Amniotic stem cell (primary cell): ENCODE results near the gene CEACAM21.

Experiments
- DNase-seq: peaks from one replicate; lab custom pipeline; 2025; lab: John Stamatoyannopoulos, UW

Gene CEACAM21

DNA sequence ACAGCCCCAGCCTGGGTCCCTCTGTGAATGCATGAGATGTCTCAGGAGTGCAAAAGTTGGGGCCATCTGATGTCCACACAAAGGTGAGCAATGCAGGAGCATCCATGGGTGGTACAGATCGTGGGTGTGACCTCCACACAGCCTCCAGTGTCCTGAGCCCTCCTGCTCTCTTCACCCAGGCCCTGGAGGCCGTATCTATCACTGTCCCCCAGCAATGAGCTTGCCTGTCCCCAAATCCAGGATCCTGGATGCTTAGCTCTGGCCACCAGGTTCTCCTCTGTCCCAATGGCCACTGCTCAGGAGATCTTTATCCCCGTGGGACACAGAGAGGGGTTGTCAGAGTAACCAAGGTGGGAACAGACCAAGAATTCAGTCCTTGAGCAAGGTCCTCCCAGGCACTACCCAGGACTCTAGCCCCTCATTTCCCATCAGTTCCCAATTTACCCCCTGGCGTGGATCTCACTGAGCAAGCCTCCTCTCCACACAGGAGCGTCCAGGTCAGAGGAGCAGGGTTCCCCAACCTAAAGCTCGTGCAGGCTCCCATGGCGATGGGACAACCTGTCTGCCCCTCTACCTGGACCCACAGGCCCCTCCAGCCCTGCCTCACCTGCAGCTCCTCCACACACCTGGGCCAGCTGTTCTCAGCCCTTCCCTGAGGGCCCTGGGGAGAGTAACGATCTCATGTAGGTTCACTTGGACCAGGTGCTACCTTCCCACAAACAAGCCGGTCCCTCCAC, 11.3 kb downstream of the CEACAM21 start:
- no peak for DNase-seq

- no peak for DNase-seq
Observed at GRCh38 chr19:41587838-41588210, 11.9 kb downstream of the CEACAM21 start.

DNA sequence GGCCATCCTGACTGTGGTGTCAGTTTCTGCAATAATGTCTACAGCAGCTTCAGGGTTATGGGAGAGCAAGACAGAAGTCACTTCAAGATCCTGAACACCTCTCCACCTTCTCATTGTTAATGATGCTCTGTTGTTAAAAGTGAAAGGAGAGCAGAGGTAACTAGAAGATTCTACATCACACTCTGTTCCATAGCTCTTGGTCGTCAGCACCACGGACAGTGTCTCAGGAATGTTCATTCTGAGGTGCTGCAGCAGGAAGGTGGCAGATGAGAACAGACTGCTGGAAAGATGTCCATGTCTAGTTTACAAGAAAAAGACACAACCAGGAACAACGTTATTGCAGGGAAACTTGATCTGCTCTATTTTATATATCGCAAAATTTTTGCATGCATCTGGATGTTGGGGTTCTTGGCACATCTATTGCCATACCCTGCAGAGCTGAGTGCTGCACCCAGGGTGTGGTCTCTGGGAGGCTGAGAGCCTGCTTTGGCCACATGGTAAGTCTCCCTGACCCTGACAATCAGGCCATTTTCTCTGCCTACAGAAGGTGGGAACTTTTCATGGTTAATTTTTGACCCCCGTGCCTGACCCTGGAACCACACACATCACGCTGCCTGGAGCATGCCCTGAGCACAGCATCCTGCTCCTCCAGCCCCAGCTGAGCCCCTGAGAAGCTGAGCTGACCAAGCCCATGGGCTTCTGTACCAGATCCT, 12.7 kb downstream of the CEACAM21 start:
- no peak for DNase-seq

DNA sequence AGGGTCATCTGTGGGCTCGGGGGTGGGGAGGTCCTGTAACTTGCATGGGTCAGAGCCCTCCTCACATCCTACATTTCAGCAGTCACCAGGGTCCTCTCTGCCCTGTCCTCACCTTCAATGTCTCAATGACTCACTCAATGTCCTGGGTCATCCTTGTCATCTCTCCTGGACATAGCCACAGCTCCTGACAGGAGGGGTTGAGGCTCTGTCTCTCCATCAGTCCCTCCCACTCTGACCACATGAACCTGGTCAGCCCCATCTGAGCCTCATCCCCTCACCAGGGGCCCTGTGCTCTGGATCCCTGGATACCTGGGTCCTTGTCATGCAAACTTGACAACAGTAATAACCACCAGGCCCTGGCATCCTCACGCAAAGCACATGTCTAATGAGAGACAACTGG, 13.4 kb downstream of the CEACAM21 start:
- DNase-seq: no peak

GRCh38 chr19:41590936-41591335, 15.0 kb downstream of the CEACAM21 start:
- DNase-seq: no peak

DNA sequence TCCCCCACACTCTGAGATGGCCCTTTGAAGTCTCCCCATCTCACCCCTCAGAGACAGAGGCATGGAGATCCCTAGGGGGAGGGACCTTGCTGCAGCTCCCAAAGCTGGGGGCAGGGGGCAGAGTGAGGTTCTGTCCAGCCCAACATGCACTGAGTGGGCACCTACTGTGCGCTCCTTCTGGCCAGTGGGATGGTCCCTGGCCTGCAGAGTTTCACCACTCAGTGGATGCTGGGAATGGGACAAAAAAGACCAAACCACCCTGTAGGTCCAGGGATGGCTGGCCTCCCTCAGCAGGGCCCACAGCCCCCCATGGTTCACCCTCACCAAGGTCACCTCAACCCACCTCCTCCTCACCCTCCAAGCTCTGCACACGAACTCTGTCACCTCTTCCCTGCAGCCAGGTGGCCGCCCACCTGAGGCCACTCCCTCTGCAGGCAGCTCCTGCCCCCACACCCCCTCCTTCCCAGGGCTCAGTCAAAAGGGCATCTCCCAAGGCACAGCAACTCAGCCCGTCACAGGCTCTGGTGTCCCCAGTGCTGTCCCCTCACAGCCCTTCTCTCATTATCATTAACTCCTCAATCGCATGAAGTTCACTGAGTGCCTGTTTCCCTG, 16.1 kb downstream of the CEACAM21 start:
- no peak for DNase-seq

GRCh38 chr19:41595258-41595889, 19.4 kb downstream of the CEACAM21 start:
- peak; percentile 67 for DNase-seq

- no peak for DNase-seq
Observed at GRCh38 chr19:41595890-41596280, 19.9 kb downstream of the CEACAM21 start.

DNA sequence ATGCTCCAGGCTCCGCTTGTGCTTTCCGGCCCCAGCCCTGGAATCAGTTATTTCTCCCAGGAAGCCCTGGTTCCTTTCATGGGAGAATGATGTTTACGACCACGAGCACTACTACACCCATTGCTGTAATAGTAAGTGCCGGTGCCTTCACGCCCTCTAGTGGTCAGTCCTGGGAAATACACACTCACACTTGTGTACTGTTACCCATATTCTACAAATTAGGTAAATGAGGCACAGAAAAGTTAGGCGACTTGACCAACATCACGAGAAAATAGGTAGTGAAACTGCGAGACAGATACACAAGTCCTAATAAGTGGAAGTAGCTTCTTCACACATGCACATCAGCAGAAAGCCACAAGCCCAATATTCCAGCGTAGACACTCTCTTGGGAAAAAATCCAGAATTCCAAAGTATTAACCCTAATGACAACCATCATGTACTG, 21.7 kb downstream of the CEACAM21 start:
- peak; percentile 9 for DNase-seq

DNA sequence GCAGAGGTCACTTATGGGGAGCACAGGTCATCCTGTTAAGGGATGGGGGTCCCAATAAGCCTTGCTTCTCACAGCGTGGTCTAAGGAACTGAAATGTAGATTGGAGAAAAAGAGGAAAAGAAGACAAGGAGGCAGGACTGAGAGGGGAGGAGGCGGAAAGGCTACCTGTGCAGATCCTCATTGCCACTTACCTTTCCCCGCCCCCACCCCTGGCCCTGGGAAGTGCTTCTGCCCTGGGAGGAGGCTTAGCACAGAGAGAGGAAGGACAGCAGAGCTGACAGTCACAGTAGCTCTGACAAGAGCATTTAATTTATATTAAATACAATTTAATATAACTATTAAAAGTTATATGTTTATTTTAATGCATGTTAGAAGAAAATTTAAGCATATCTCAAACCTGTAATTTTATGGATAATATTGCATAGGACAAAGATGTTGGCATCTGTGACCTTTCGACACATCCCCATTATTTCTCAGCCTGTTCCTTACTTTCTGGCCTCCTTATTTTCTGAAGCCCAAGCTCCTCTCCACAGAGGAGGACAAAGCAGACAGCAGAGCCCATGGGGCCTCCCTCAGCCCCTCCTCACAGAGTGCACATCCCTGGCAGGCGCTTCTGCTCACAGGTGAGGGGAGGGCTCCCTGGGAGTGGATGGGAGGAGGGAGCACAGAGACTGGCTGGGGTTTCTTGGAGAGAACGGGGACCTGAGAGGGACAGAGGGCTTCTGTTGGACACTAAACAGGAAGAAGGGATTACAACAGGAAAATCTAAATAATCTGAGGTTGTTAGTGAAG, 23.4 kb downstream of the CEACAM21 start:
- no peak for DNase-seq

GRCh38 chr19:41601771-41602170, 25.8 kb downstream of the CEACAM21 start:
- DNase-seq: no peak

- no peak for DNase-seq
Observed at GRCh38 chr19:41604831-41605230, 28.9 kb downstream of the CEACAM21 start.

DNA sequence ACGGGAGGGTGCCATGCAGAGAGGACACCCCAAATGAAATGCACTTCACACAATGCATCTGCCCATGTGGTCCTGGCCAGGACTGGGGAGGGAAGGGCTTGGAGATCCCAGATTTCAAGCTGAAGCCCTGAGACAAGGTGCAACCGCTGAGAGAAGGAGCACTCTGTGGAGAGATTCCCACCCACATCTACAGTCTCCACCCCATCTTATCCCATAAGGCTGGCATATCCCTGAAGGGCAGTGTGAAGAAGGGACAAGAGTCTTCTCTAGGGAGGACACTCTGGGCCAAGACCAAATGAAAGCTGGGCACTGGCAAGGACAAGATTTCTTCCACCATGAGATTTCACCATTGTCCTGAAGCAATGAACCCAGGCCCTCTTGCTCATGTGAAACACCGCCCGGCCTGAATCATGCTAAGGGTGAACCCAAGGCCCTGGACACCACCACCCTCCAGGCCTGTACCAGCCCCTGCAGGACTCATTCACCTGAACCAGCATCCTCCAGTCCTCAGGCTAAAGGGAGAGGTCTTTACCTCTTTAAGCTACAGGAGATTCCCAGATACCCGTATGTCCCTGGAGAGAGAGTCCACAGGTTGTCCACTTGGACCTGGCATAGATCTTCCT, 30.4 kb downstream of the CEACAM21 start:
- DNase-seq: no peak

GRCh38 chr19:41607668-41608067, 31.7 kb downstream of the CEACAM21 start:
- no peak for DNase-seq

- DNase-seq: no peak
Observed at GRCh38 chr19:41610789-41611188, 34.8 kb downstream of the CEACAM21 start.

DNA sequence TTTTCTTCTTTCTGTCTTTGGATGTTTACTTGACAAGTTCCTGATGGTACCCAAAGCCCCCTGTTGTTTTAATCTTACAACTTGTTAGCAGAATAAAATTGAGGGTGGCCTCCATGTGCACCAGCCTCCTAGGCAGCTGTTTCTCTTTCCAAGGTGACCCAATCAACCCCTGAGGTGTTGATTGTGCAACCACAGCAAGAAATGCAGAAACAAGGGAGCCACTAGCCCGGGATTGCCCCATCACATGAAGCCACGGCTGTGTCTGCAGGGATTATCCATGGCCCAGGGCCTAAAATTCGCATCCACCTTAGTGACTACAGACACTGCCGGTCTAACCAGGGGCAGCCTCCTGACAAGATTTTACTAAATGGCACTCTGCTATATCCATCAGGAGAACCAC, 36.5 kb downstream of the CEACAM21 start:
- no peak for DNase-seq

GRCh38 chr19:41615207-41615606, 39.2 kb downstream of the CEACAM21 start:
- DNase-seq: no peak

DNA sequence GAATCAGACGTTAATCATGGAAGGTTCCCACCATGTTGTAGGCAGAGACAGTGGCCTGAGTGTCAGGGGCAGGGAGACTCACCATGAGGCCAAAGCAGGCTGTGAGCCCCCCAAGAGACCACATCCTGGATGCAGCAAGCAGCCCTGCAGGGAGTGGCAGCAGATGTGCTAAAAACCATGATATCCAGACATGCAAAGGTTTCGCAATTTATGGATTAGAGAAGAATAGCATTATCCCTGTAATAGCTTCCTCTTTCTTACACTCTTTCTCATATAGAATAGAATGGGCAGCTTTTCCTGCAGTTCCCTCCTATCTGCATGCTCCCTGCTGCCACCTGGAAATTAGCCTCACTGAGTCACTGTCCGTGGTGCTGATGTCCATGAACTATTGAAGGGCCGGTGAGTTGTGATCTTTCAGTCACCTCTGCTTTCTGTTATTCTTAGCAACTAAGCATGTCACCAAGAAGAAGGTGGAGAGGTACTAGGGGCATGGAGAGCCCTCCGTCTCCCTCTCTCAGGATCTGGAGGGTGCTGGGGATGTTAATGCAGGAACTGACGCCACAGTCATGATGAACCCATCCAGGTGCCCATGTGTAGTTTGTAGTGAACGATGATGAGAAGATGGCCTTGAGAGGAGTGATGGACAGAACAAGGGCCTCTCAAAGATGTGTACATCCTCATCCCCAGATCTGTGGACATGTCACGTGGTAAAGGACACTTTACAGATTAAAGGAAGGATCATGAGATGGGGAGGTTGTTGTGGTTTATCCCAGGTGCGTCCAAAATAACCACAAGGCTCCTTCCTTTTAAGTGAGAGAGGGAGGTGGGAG, 41.0 kb downstream of the CEACAM21 start:
- no peak for DNase-seq

GRCh38 chr19:41617941-41618730, 42.2 kb downstream of the CEACAM21 start:
- no peak for DNase-seq
